Measurements from ENCODE around the gene WDSUB1. TPM values are rescaled to one million over a fixed set of nuclear protein-coding genes. Genes with fewer than 3 reads are reported as not detected.

Gene WDSUB1
- total RNA-seq, 2 experiments from 2014 or later: 3.7 to 5.3 TPM

DNA sequence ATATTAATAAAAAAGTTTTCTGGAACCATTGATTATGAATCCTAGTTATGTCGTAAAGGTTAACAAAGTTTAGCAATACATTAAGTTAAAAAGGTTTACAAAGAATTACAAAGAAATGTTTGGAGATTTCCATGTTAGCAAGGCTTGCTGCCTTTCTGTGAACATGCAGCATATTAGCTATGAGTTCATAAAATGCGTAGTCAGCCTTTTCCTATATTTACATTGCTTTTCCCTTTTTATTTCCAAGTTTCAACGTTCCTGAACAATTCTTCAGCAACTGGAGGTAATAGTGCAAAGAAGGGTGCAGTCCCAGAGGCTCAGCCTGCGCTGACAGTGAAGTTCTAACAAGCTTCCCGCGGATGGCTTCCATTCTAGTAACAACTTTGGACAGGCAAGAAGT is 51.6 kb downstream of the WDSUB1 start:
- no peaks in the 10 kb centered on the region for H3K9me3 ChIP-seq (ENCODE audit: low read length)
- no peak overlapping the region for H3K27ac ChIP-seq (ENCODE audit: low read depth, low read length, poor library complexity, severe bottlenecking)
- no peaks in the 10 kb centered on the region for H3K36me3 ChIP-seq (ENCODE audit: insufficient read depth, low read length)
- H3K4me1 ChIP-seq (ENCODE audit: insufficient read depth, low read length, poor library complexity, severe bottlenecking): no peaks in the 10 kb centered on the region
- H2AFZ ChIP-seq (ENCODE audit: low read length): no peak overlapping the region
- no peak for DNase-seq (ENCODE audit: low spot score)
- TF ChIP-seq EZH2phosphoT487 (IDR thresholded peaks at IDR 0.05; ENCODE audit: borderline replicate concordance, low read depth, low read length): no peak
- TF ChIP-seq CTCF (conservative IDR thresholded peaks at IDR 0.05; ENCODE audit: low read length): no peak
- intact Hi-C loops (cut with micrococcal nuclease; ENCODE audit: unreplicated experiment): no loop called here
- BruUV-seq (replicated peaks): no TSS peak
- no peak overlapping the region for H3K4me2 ChIP-seq (ENCODE audit: low read length)
- H3K4me3 ChIP-seq (ENCODE audit: low read depth, low read length, poor library complexity, severe bottlenecking): no peak overlapping the region
- CTCF ChIA-PET (ENCODE audit: unreplicated experiment): no interaction called here
- H3K9me2 ChIP-seq (ENCODE audit: insufficient read depth, low read length): no peaks in the 10 kb centered on the region
- H4K20me1 ChIP-seq (ENCODE audit: insufficient read depth, low read length): no peaks in the 10 kb centered on the region
- POLR2A ChIA-PET: interaction anchor here (0.6 to 1.1 kb wide), 3 partner anchors 12 to 1102 kb away, joined by 3 to 4 read pairs (median 3); no protein-coding TSS in a partner anchor
- H3K79me2 ChIP-seq (ENCODE audit: insufficient read depth, low read depth, low read length): no peaks in the 10 kb centered on the region

DNA sequence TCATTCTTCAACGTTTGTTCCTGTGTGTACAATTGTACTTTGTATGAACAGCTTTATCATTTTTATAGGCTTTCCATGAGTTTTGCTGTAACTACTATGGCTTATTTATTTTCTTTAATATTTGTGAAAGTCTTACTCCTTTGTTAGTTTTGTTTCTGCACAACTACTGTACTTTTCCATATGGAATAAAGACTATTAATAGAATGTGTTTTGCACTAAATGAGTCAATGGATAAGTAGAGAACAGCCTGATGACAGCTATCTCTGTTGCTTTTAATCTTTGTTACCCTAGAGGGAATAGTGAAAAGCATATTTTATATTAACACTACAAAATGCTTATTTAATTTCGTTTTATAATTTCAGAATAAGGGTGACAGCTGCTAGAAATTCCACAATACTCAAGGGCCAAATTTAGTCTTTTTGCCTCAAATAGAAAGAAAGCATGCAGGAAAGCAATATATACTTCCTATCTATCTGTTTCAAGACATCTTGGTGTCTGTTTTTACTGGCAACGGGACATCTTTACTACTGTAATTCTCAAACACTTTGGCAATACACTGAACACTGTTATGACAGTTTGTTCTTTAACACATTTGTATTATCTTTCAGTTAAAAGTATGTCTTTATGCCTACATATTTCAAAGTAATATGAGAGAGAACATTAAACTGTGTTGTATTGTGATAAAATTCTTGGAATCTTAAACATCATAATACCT is 53.9 kb downstream of the WDSUB1 start:
- no peak for TF ChIP-seq EZH2phosphoT487 (IDR thresholded peaks at IDR 0.05; ENCODE audit: borderline replicate concordance, low read depth, low read length)
- TF ChIP-seq CTCF (conservative IDR thresholded peaks at IDR 0.05; ENCODE audit: low read length): no peak
- Histone ChIP-seq H4K20me1 (ENCODE audit: insufficient read depth, low read length) (no peaks in the 10 kb centered on the region), H3K4me3 (ENCODE audit: low read depth, low read length, poor library complexity, severe bottlenecking) (no peak overlapping the region), H3K36me3 (ENCODE audit: insufficient read depth, low read length) (no peaks in the 10 kb centered on the region), H3K4me1 (ENCODE audit: insufficient read depth, low read length, poor library complexity, severe bottlenecking) (no peaks in the 10 kb centered on the region), H3K79me2 (ENCODE audit: insufficient read depth, low read depth, low read length) (no peaks in the 10 kb centered on the region), H3K27ac (ENCODE audit: low read depth, low read length, poor library complexity, severe bottlenecking) (no peak overlapping the region), H3K4me2 (ENCODE audit: low read length) (no peak overlapping the region), H3K9me2 (ENCODE audit: insufficient read depth, low read length) (no peaks in the 10 kb centered on the region), H2AFZ (ENCODE audit: low read length) (no peak overlapping the region), H3K9me3 (ENCODE audit: low read length) (no peaks in the 10 kb centered on the region)
- no TSS peak for BruUV-seq (replicated peaks)
- DNase-seq (ENCODE audit: low spot score): no peak
- intact Hi-C loops (cut with micrococcal nuclease; ENCODE audit: unreplicated experiment): no loop called here
- CTCF ChIA-PET (ENCODE audit: unreplicated experiment): no interaction called here
- POLR2A ChIA-PET: interaction anchor here (0.9 kb wide), 1 partner anchor 13 kb away, joined by 3 read pairs; no protein-coding TSS in a partner anchor

GRCh38 chr2:159230145-159230877 is 56.2 kb downstream of the WDSUB1 start:
- Histone ChIP-seq H3K36me3 (ENCODE audit: insufficient read depth, low read length) (no peaks in the 10 kb centered on the region), H2AFZ (ENCODE audit: low read length) (no peak overlapping the region), H4K20me1 (ENCODE audit: insufficient read depth, low read length) (no peaks in the 10 kb centered on the region), H3K9me2 (ENCODE audit: insufficient read depth, low read length) (no peaks in the 10 kb centered on the region), H3K79me2 (ENCODE audit: insufficient read depth, low read depth, low read length) (no peaks in the 10 kb centered on the region), H3K4me1 (ENCODE audit: insufficient read depth, low read length, poor library complexity, severe bottlenecking) (no peaks in the 10 kb centered on the region), H3K27ac (ENCODE audit: low read depth, low read length, poor library complexity, severe bottlenecking) (no peak overlapping the region), H3K4me2 (ENCODE audit: low read length) (no peak overlapping the region), H3K9me3 (ENCODE audit: low read length) (no peaks in the 10 kb centered on the region), H3K4me3 (ENCODE audit: low read depth, low read length, poor library complexity, severe bottlenecking) (no peak overlapping the region)
- ChIA-PET POLR2A (interaction anchor here (1.2 kb wide), 1 partner anchor 19 kb away, joined by 3 read pairs; no protein-coding TSS in a partner anchor), CTCF (ENCODE audit: unreplicated experiment) (no interaction called here)
- intact Hi-C loops (cut with micrococcal nuclease; ENCODE audit: unreplicated experiment): no loop called here
- no TSS peak for BruUV-seq (replicated peaks)
- TF ChIP-seq EZH2phosphoT487 (IDR thresholded peaks at IDR 0.05; ENCODE audit: borderline replicate concordance, low read depth, low read length) (no peak), CTCF (conservative IDR thresholded peaks at IDR 0.05; ENCODE audit: low read length) (no peak)
- no peak for DNase-seq (ENCODE audit: low spot score)
